Measurements from ENCODE around the gene SWAP70.
"Not testable (repeated sequence)": the region's sequence is repeated elsewhere in the genome, so short reads cannot be mapped to it uniquely, and the experiment has no call there.

SWAP70 gene

GRCh38 chr11:9663699-9664275, at the start of gene SWAP70:
Gene SWAP70 (plus strand): TSS chr11:9664077. CDS start chr11:9664180, 103 bp downstream.
- DNase-seq (ENCODE audit: low read depth, low spot score) = peak; percentile 54

- DNase-seq (ENCODE audit: low read depth, low spot score) = no peak
These were observed 48.8 kb upstream of the SWAP70 start for GRCh38 chr11:9615031-9615451.

GRCh38 chr11:9616042-9616675, 47.7 kb upstream of the SWAP70 start:
- no peak for DNase-seq (ENCODE audit: low read depth, low spot score)

GRCh38 chr11:9616858-9617257, 47.0 kb upstream of the SWAP70 start:
- DNase-seq (ENCODE audit: low read depth, low spot score) = no peak

GRCh38 chr11:9617940-9618339, 45.9 kb upstream of the SWAP70 start:
- no peak for DNase-seq (ENCODE audit: low read depth, low spot score)

GRCh38 chr11:9619004-9619403, 44.9 kb upstream of the SWAP70 start:
- DNase-seq (ENCODE audit: low read depth, low spot score) = no peak

GRCh38 chr11:9619971-9620370, 43.9 kb upstream of the SWAP70 start:
- no peak for DNase-seq (ENCODE audit: low read depth, low spot score)

GRCh38 chr11:9622353-9622752, 41.5 kb upstream of the SWAP70 start:
- DNase-seq (ENCODE audit: low read depth, low spot score) = not testable (repeated sequence)

- DNase-seq (ENCODE audit: low read depth, low spot score) = not testable (repeated sequence)
These were observed 40.8 kb upstream of the SWAP70 start for GRCh38 chr11:9623053-9623452.

- no peak for DNase-seq (ENCODE audit: low read depth, low spot score)
These were observed 39.4 kb upstream of the SWAP70 start for GRCh38 chr11:9624448-9624847.

GRCh38 chr11:9625162-9625561, 38.7 kb upstream of the SWAP70 start:
- DNase-seq (ENCODE audit: low read depth, low spot score) = no peak

GRCh38 chr11:9625728-9626127, 38.1 kb upstream of the SWAP70 start:
- DNase-seq (ENCODE audit: low read depth, low spot score) = no peak

- no peak for DNase-seq (ENCODE audit: low read depth, low spot score)
These were observed 37.1 kb upstream of the SWAP70 start for GRCh38 chr11:9626496-9627394.

- DNase-seq (ENCODE audit: low read depth, low spot score) = no peak
These were observed 34.8 kb upstream of the SWAP70 start for GRCh38 chr11:9629064-9629463.

GRCh38 chr11:9633679-9634078, 30.2 kb upstream of the SWAP70 start:
- no peak for DNase-seq (ENCODE audit: low read depth, low spot score)

- DNase-seq (ENCODE audit: low read depth, low spot score) = no peak
These were observed 27.2 kb upstream of the SWAP70 start for GRCh38 chr11:9636691-9637090.

- no peak for DNase-seq (ENCODE audit: low read depth, low spot score)
These were observed 24.8 kb upstream of the SWAP70 start for GRCh38 chr11:9639099-9639498.

GRCh38 chr11:9639985-9640384, 23.9 kb upstream of the SWAP70 start:
- DNase-seq (ENCODE audit: low read depth, low spot score) = no peak

- no peak for DNase-seq (ENCODE audit: low read depth, low spot score)
These were observed 21.0 kb upstream of the SWAP70 start for GRCh38 chr11:9642894-9643293.

GRCh38 chr11:9643751-9644150, 20.1 kb upstream of the SWAP70 start:
- DNase-seq (ENCODE audit: low read depth, low spot score) = no peak

- DNase-seq (ENCODE audit: low read depth, low spot score) = no peak
These were observed 18.0 kb upstream of the SWAP70 start for GRCh38 chr11:9645881-9646280.

GRCh38 chr11:9646324-9646723, 17.6 kb upstream of the SWAP70 start:
- no peak for DNase-seq (ENCODE audit: low read depth, low spot score)

GRCh38 chr11:9651481-9651880, 12.4 kb upstream of the SWAP70 start:
- DNase-seq (ENCODE audit: low read depth, low spot score) = no peak

All from activated naive CD8-positive, alpha-beta T cell treated with anti-CD3 and anti-CD28 coated beads, Interleukin-2, amount 50 U/mL, for 16 hours (primary cell).